Measurements from ENCODE around the gene ALPK1. TPM values are rescaled to one million over a fixed set of nuclear protein-coding genes. Genes with fewer than 3 reads are reported as not detected.

The ALPK1 gene
- total and polyA plus RNA-seq, 7 donors: 4.2 to 27.4 (median 12.1) TPM

- Histone ChIP-seq H3K27me3 (no peaks in the 10 kb centered on the region), H3K9me3 (no peaks in the 10 kb centered on the region), H3K36me3 (peaks cover 0 to 29% (median 0%) of the 10 kb centered on the region in 4 donors), H3K27ac (no peak overlapping the region), H3K4me3 (no peak overlapping the region), H3K4me1 (no peaks in the 10 kb centered on the region)
- intact Hi-C loops (cut with DNase I): no loop called here
- DNase-seq: no peak
- TF ChIP-seq EP300 (IDR thresholded peaks at IDR 0.05) (no peak), POLR2A (IDR thresholded peaks at IDR 0.05) (no peak), POLR2AphosphoS5 (IDR thresholded peaks at IDR 0.05) (no peak)
- TF ChIP-seq, protein P1, sequence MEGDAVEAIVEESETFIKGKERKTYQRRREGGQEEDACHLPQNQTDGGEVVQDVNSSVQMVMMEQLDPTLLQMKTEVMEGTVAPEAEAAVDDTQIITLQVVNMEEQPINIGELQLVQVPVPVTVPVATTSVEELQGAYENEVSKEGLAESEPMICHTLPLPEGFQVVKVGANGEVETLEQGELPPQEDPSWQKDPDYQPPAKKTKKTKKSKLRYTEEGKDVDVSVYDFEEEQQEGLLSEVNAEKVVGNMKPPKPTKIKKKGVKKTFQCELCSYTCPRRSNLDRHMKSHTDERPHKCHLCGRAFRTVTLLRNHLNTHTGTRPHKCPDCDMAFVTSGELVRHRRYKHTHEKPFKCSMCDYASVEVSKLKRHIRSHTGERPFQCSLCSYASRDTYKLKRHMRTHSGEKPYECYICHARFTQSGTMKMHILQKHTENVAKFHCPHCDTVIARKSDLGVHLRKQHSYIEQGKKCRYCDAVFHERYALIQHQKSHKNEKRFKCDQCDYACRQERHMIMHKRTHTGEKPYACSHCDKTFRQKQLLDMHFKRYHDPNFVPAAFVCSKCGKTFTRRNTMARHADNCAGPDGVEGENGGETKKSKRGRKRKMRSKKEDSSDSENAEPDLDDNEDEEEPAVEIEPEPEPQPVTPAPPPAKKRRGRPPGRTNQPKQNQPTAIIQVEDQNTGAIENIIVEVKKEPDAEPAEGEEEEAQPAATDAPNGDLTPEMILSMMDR (IDR thresholded peaks at IDR 0.05): no peak
- WGBS, 2 donors: 87 to 88% methylated on average over 6 of the region's 6 CpGs
Observed at GRCh38 chr4:112381996-112382692, 85.0 kb downstream of the ALPK1 start.

DNA sequence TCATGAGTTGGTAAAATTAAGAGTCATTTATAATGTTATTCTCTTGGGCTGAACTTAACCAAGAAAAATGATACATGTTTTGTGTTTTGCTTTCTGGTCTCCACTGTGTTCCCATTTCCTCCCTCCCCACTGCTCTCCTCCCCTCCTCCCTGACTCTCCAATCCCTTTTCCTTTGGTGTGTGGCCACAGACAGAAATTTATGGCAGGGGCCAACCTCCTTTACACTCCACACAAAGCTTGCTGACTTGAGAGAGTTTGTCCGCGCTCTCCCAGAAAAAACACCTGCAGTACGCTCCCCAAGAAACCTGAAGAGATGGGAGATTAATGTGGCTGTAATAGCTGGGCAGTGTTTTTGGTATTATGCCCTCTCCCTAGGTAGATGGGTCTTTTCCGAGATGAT, 88.9 kb downstream of the ALPK1 start:
- TF ChIP-seq EP300 (IDR thresholded peaks at IDR 0.05) (no peak), POLR2AphosphoS5 (IDR thresholded peaks at IDR 0.05) (no peak), POLR2A (IDR thresholded peaks at IDR 0.05) (no peak)
- TF ChIP-seq, protein P1 (IDR thresholded peaks at IDR 0.05): no peak
- no peaks in the 10 kb centered on the region for H3K9me3 ChIP-seq
- H3K36me3 ChIP-seq: peaks cover 0 to 10% (median 0%) of the 10 kb centered on the region in 4 donors
- no peaks in the 10 kb centered on the region for H3K27me3 ChIP-seq
- H3K27ac ChIP-seq: no peak overlapping the region
- no peak for DNase-seq
- WGBS, 2 donors: 93 to 94% methylated on average over 4 of the region's 4 CpGs
- no peaks in the 10 kb centered on the region for H3K4me1 ChIP-seq
- intact Hi-C loops (cut with DNase I): no loop called here
- no peak overlapping the region for H3K4me3 ChIP-seq

GRCh38 chr4:112402098-112402497, 104.9 kb downstream of the ALPK1 start:
- Histone ChIP-seq H3K36me3 (no peaks in the 10 kb centered on the region), H3K4me3 (no peak overlapping the region), H3K27ac (no peak overlapping the region), H3K27me3 (no peaks in the 10 kb centered on the region), H3K9me3 (no peaks in the 10 kb centered on the region), H3K4me1 (peaks cover 0 to 7% (median 4%) of the 10 kb centered on the region in 4 donors)
- DNase-seq: no peak
- 91 to 97% methylated on average over 4 of the region's 4 CpGs for WGBS, 2 donors
- TF ChIP-seq EP300 (IDR thresholded peaks at IDR 0.05) (no peak), POLR2A (IDR thresholded peaks at IDR 0.05) (no peak), POLR2AphosphoS5 (IDR thresholded peaks at IDR 0.05) (no peak)
- TF ChIP-seq, protein P1 (IDR thresholded peaks at IDR 0.05): no peak
- intact Hi-C loops (cut with DNase I): no loop called here

- TF ChIP-seq EP300 (IDR thresholded peaks at IDR 0.05) (no peak), POLR2AphosphoS5 (IDR thresholded peaks at IDR 0.05) (no peak), POLR2A (IDR thresholded peaks at IDR 0.05) (no peak)
- TF ChIP-seq, protein P1 (IDR thresholded peaks at IDR 0.05): no peak
- 78 to 89% methylated on average over 11 of the region's 11 CpGs for WGBS, 2 donors
- Histone ChIP-seq H3K4me3 (no peak overlapping the region), H3K4me1 (peaks cover 0 to 7% (median 4%) of the 10 kb centered on the region in 4 donors), H3K36me3 (no peaks in the 10 kb centered on the region), H3K27ac (no peak overlapping the region), H3K9me3 (no peaks in the 10 kb centered on the region), H3K27me3 (no peaks in the 10 kb centered on the region)
- DNase-seq: no peak
- intact Hi-C loops (cut with DNase I): no loop called here
Observed at GRCh38 chr4:112403101-112403945, 106.2 kb downstream of the ALPK1 start.

Data from sigmoid colon (tissue), 7 donors.